Posterior cingulate gyrus (tissue), 11 donors: ENCODE data around the gene TET2.

Source experiments
- DNase-seq, 10 donors: peaks; one replicate each; pipeline versions ENCODE4 v3.0.0 to v3.0.0-alpha.2; 2020 to 2021; ENCODE audit warnings: mixed read lengths in 3 of 10
- intact Hi-C: fragments of 100-400 bp; cut with DNase I; formaldehyde crosslinking; loops from one replicate; pipeline ENCODE4 v1.15.1; 2023

The TET2 gene

DNA sequence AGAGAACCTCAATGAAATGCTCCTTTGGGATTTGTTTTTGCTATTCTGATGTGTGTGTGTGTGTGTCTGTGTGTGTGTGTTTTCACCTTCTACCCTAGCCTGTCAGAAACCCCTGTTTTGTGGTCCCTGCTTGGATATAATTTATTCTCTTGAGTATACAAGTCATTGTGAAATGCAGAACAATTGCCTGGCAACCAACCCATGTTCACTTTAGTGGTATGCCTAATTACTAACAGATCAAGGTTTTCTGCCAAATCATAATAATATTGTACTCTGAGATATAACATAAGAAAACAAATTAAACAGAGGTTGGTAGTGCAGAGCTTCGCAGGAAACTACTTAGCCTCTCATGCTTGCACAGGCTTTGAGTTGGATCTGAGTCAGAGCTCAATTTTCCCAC lies 7.0 kb upstream of the TET2 start:
- DNase-seq, result no peak
- intact Hi-C loops, result loop anchor here (5.0 kb wide), 1 partner anchor 103 kb away; no protein-coding TSS in a partner anchor

DNA sequence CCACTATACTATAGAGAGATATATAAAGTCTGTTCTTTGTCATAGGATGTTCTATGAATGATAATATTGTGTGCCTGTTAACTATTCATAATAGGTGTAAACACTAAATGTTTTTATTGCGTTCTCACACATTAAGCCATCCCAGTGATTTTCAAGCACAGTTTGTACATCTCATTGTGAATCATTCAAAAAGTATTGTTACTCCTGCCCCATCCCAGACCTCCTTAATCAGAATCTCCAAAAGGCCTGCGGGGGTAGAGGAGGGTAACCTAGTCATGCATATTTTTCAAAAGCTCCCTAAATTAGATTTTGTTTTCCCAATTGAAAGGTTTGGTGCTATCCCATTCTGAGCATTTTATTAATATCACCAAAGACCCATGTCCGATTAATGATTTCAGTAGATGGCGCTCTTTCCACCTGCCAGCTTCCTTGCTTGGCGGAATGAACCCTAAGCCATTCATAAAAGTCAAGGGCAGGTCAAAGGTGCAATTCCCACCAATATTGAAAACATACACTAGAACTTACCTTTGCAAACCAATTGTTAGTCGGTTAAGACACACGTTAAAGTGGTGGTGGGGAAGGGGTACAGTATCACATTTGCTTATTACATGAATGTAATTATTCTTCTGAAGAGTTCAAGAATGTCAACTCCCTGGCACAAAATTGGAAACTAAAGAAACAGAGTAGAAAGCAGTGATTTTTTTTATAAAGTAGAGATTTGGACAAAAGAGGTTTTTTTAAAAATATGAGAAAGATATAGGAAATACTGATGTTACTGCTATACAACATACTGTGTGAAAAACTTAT lies 5.8 kb upstream of the TET2 start:
- peak in 1 of 10 donors; percentile 39 for DNase-seq
- intact Hi-C loops, result loop anchor here (5.0 kb wide), 1 partner anchor 101 kb away; no protein-coding TSS in a partner anchor

DNA sequence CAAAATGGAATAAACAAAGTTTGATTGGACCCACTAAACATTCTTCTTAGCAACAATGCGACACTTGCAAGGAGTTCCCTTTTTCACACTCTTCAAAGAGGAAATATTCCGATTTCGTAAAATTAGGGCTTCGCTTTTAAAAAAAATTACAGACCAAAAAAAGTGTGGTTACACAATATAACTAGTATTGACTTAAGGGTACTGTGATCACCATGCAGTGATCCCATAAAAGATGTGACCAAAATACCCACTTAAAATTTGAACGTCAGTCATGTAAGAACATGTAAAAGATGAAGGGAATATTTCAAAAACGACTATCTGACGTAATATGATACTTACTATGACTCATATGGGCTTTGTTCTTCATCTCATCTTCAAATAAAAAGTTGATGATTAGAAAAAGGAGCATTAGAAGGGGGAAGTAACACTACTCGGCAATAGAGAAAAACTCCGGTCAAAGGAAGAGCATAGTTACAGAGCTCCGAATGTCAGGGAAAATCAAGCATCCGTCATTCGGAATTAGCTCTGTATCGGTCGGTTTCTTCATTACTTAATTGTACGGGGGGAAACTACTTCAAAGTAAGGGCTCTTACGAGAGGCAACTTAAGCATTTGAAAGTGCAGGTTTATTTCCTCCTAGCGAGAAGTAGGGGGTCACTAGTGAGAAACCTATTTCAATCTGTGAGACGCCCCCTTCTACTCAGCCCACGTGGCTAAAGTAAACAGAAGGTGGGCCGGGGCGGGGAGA lies 1.3 kb upstream of the TET2 start:
- intact Hi-C loops, result no loop called here
- DNase-seq, result no peak

DNA sequence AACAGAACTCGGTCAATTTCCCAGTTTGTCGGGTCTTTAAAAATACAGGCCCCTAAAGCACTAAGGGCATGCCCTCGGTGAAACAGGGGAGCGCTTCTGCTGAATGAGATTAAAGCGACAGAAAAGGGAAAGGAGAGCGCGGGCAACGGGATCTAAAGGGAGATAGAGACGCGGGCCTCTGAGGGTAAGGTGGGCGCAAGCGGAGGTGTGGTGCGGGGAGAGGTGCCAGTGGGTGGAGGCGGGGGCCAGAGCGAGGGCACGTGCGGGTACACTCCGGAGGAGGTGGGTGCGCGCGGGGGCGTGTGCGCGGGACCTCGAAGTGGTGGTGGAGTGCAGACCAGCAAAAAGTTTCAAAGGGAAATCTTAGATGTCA lies 787 bp upstream of the TET2 start:
- intact Hi-C loops, result loop anchor here (2.0 kb wide), 1 partner anchor 327 kb away; no protein-coding TSS in a partner anchor
- DNase-seq, result peak in 5 of 10 donors; percentile 18 to 74 (median 33)

DNA sequence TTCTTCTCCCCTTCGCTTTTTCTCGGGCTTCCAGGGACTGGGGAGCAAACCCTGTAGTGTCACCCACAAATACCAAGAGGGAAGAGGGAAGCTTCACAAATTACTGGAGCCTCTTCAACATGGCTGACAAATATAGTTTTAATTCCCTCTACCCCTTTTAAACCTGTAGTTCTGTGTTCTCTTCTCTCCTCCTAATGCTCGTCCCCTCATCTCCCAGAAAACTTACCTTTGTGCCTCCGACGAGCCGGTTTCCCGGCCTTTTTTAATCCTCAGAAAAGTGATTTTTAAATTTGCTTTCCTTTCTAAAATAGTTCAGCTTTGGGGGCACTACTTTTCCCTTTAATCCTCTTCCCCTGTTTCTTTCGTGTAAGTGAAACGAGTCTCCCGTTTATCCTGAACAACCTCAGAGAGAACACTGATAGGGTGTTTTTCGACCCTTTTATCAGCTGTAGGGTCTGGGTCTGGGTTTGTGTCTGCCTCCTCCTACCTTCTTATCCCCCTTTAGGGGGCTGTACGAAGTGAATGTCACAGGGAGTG lies 408 bp downstream of the TET2 start:
- intact Hi-C loops, result loop anchor here (2.0 kb wide), 1 partner anchor 326 kb away; no protein-coding TSS in a partner anchor
- DNase-seq, result no peak

DNA sequence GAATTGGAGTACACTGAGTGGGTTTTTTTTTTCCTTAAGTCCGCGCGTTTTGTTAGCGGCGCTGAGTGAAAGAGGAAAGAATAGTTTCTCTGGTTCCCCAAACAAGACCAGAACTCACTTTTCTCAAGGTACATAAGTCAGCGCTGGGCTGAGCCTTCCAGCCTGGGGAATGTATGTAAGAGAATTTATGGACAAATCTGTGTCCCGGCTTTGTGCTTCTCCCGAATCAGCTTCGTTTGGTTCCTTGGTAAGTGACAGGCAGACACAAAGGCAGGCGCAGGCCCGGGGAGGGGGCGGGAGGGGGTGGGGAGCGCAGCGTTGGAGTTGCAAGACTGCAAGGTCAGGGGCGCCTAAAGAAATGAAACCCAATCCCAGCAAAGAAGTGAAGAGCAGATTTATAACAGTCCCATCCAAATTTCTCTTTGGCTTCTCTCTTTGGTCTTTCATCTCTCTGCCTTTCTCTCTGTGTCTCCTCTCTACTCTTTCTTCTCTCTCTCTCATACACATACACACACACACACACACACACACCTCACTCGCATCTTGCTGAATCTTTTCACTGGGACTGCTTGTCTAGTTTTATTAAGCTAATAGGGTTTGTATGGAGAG lies 981 bp downstream of the TET2 start:
- peak in 5 of 10 donors; percentile 28 to 79 (median 72) for DNase-seq
- intact Hi-C loops, result loop anchor here (2.0 kb wide), 1 partner anchor 325 kb away; no protein-coding TSS in a partner anchor

DNA sequence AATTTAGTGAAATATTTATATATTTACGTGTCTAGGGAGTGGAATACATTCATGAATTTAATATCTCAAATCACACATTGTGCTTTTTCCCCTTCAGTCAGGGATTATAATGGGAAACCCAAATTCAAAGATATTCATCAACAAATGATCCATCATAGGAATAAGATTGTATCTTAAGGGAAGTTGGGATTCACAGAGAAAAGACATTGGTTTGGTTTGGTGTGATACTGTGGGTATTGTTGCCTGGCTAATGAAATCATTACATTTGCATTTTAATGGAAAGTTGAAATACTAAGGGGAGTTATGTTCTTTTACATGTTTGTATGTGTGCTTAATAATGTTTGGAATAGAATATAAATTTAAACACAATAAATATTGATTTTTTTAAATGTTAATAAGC lies 1.7 kb downstream of the TET2 start:
- no peak for DNase-seq
- intact Hi-C loops, result no loop called here

DNA sequence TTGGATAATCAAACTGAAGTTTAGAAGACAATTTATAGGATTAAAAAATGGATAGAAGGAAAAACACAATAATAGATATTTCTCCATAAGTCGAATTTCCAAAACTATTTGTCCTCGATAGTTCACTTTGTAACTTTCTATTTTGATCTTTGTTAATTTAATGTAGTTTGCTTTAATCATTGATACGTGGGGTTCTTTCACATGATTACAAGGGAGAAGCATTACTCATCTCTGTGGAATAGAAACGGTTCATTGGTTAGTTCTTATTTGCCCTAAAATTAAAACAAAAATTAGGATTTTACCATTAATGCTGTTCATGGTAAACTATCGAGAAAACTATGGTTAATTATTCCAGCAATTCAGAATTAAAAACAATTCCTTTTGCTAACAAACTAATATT lies 2.1 kb downstream of the TET2 start:
- intact Hi-C loops, result no loop called here
- DNase-seq, result no peak

DNA sequence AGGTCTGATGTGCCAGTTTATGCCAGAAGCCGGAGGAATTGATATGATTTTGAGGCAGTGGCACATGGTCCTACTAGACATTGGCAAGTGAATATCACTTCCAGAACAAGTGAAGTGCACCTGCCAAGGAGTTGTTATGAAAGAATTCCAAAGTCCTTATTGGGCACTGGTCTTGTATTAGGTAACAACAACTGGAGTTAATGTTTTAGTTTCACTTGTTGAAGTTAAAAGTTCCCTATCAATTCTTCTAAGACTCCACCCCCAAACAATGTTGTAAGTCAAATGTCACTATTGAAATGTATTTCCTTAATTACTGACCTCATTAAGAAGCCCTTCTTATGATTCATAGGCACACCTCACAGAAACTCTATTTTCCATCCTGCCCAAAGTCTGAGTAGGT lies 3.1 kb downstream of the TET2 start:
- DNase-seq, result no peak
- intact Hi-C loops, result no loop called here

DNA sequence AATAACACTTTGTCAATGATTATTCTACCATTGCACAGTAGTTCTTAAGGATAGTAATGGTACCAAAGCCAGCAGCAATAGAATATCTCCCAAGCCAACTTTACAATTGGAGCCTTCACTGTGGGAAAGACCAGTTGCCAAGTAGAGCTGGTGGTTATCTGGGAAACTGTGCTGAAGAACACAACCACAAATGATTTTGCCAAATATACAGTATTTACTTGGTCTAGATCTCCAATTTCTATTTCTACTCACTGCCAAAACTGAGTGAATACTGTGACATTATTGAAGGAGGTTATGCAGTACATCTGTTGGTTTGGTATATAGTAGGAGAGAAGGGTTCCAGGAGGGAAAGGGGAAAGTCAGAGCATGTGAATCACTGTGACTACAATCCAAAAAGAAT lies 3.8 kb downstream of the TET2 start:
- intact Hi-C loops, result no loop called here
- no peak for DNase-seq

DNA sequence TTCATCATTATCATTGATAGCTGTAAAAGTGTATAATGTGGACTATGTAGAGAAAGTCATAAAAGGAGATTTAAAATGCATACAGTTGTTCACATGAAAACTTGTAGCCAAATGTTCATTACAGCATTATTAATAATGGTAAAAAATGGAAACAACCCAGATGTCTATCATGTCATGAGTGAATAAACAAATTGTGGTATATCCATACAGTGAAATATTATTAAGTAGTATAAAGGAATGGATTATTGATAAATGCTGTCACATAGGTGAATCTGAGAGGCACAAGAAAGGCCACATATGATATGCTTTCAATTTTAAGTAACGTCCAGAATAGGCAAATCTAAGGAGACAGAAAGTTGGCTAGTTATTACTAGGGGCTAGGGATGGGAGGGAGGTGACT lies 7.1 kb downstream of the TET2 start:
- intact Hi-C loops, result no loop called here
- no peak for DNase-seq

DNA sequence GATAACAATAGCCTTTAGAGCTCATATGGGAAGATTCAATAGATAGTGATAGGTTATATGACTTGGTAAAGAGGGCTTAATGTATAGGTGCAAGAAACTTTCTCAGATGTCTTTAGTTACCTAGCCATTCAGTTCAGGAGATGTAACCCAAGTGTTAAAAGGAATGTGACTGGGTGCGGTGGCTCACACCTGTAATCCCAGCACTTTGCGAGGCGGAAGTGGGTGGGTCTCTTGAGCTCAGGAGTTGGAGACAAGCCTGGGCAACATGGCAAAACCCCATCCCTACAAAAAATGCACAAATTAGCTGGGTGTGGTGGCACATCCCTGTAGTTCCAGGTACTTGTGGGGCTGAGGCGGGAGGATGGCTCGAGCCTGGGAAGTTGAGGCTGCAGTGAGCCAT lies 7.9 kb downstream of the TET2 start:
- intact Hi-C loops, result no loop called here
- DNase-seq, result peak in 1 of 10 donors; percentile 18

DNA sequence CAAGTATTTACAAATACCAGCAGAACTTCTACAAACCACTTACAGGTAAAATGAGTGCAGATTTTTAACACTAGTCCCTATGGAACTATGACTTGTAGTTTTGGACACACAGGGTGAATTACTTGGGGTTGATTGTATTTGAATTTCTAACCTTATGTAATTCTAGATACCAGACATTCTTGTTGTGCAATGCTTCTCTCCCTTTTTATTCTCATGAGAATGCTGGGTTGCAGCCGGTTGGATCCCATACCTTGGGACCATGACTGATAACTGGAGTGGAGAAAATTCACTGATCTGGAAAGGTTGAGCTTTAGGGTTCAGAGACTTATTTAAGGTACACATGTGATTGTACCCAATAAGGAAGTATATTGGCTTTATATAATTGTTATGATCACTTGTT lies 8.8 kb downstream of the TET2 start:
- DNase-seq, result no peak
- intact Hi-C loops, result no loop called here

DNA sequence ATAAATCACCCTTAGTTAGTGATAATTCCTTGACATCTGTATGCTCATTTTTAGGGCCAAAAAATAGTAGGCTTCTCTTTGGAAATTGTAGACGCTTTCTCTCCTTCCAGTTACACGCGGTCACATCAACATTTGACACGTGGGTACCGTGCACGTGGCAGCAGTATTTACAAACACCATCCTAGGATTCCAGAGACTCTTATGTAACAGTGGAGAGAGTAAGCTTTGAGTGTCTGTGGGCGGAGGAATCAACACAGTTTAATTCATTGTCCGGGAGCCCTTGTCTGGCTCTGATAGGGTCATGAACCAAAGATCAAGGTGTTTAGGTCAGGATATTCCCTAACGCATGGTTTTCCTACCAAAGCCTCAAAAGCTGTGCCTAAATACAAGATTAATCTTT lies 12.2 kb downstream of the TET2 start:
- intact Hi-C loops, result no loop called here

DNA sequence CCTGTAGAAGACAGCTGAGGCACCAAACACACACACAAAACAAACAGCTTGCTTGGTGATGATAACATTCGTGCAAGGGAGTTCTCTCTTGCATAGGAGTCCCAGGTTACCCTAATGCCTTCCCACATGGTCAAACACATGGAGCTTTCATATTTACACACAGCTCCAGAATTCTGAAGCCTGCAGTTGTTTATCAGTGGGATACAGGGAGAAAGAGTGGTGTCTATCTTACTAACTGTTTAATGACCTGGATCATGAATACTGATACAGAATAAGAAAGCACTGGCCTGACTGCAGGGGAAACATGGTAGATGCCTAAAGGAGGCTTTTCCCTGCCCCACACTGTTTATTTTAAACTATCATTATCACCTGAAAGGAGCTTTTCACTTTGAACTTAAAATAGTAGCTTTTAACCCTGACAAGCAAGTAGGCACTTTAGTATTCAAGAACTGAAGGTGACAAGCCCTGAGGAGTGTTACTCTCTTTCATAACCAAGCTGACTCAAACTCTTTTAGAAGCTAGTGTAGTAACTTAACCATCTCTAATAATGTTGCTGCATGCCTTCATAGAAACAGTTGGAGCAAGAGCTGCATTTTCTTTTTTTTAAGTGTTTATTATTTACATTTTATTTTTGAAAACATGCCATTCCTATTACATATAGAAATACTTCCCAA lies 15.6 kb downstream of the TET2 start:
- intact Hi-C loops, result no loop called here
- DNase-seq, result no peak

More for the DNA sequence above, 12.2 kb downstream of the TET2 start:
- no peak for DNase-seq

DNA sequence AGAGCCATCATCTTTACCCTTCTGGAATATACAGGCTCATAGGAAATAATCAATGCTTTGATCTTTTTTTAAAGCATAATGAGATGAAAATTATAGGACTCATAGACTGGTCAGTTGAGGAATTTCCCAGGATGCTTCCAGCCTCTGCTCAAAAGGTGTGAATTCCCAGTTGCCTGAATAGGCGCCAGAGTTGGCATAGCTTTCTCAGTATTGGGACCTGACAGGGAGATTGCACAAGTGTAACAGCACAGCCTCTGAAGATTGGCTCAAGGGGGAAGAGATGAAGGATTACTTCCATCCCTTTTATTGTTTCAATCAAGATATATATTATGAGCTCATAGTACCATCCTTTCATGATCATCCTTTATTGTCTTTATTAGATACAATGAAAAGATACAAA lies 17.9 kb downstream of the TET2 start:
- no peak for DNase-seq
- intact Hi-C loops, result no loop called here

DNA sequence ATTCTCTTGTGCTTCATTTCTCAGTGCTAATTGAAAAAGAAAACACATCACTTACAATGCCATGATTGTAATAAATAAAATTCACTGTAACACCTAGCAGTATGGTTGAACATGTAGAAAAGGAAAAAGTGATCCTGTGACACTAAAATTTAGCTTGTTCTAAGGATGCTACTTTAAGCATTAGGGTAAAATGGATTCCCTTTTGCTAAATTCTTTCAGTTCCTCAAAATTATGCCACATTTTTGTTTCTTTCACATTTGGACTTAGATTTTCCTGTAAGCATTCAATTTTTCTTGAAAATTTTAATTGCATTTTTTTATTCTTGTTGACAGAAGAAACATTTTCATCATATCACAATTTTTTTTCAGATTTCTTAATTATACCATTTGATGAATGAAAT lies 19.4 kb downstream of the TET2 start:
- intact Hi-C loops, result no loop called here
- DNase-seq, result no peak

DNA sequence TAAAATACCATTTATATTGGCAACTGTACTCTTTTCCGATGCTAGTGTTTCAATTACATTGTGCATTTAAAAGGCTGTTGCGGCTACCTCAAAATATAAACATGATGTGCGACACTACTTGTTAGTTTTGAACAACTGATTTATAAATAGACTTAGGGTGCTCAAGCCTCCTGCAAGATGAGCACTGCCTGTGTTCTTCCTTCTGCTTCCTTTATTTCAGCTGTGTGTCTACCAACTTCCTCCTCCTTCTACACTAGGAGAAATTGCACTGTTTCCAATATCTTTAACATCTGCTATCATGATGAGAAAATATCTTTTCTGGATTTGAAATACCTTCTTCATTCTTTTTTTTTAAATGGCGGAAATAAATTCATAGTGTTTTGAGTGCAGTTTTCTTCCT lies 24.0 kb downstream of the TET2 start:
- intact Hi-C loops, result no loop called here

DNA sequence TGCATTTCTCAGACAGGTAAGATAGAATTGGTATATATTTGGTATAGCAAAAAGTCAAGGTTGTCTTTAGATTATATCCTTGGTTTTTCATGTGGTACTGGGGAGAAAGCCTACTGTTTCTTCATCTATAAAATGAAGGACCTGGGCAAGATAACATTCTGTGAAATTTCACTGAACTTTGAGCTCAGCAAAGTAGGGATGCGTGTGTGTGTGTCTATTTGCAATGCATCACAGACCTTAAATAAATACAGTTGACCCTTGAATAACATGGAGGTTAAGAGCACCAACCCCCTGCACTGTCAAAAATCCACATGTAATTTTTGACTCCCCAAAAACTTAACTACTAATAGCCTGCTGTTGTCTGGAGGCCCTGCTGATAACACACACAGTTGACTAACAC lies 25.2 kb downstream of the TET2 start:
- intact Hi-C loops, result no loop called here
- no peak for DNase-seq

More for the DNA sequence above, 24.0 kb downstream of the TET2 start:
- DNase-seq, result no peak

DNA sequence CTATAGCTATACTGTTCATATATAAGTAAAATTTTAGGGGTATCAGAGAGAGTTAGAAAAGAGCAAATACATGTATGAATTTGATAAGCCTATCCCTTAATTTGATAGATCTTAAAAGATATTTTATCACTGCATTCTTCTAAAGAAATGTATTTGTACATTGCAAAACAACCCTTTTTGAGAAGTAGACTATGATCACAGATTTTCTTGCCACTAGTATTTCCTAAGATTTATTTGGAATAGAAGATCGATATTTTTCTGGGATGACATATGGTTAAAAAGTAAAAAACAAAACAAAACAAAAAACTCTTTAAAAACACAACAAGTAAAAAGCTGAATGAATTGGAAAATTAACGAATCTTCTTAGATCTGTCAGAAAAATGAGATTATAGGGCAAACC lies 27.4 kb downstream of the TET2 start:
- DNase-seq, result no peak
- intact Hi-C loops, result no loop called here
